Inferior parietal cortex (tissue), 1 donor: ENCODE results near the gene TAS1R3.
A peak's percentile ranks its signal among the peaks of the same experiment; 100 is the strongest.

Experiments
- DNase-seq: peaks from one replicate; pipeline ENCODE4 v3.0.0-alpha.2; 2016; ENCODE audit errors: extremely low spot score

The TAS1R3 gene

GRCh38 chr1:1371746-1372711 lies 40.9 kb downstream of the TAS1R3 start:
- peak; percentile 41 for DNase-seq

- no peak for DNase-seq
These were observed 42.2 kb downstream of the TAS1R3 start for GRCh38 chr1:1373051-1373814.

- DNase-seq, result no peak
These were observed 42.9 kb downstream of the TAS1R3 start for GRCh38 chr1:1373815-1374588.

GRCh38 chr1:1374589-1374928 lies 43.5 kb downstream of the TAS1R3 start:
- DNase-seq, result no peak

GRCh38 chr1:1374929-1375662 lies 44.0 kb downstream of the TAS1R3 start, which contains the start of gene AURKAIP1:
Gene AURKAIP1, minus strand, starts transcription at chr1:1375207. Its CDS starts 451 bp downstream, at chr1:1374756.
- DNase-seq, result peak; percentile 100

- DNase-seq, result no peak
These were observed 45.6 kb downstream of the TAS1R3 start for GRCh38 chr1:1376551-1377226.

- DNase-seq, result no peak
These were observed 46.6 kb downstream of the TAS1R3 start for GRCh38 chr1:1377540-1378205.

GRCh38 chr1:1380860-1381259 lies 49.8 kb downstream of the TAS1R3 start:
- no peak for DNase-seq

GRCh38 chr1:1381294-1381693 lies 50.2 kb downstream of the TAS1R3 start:
- no peak for DNase-seq
